Fibroblast of villous mesenchyme (primary cell): ENCODE measurements around the gene TMEM14B. TPM values are rescaled to one million over a fixed set of nuclear protein-coding genes. Genes with fewer than 3 reads are reported as not detected.
A peak's percentile ranks its signal among the peaks of the same experiment; 100 is the strongest.
"Not testable (repeated sequence)": the region's sequence is repeated elsewhere in the genome, so short reads cannot be mapped to it uniquely, and the experiment has no call there.

ENCODE experiments used
- DNase-seq: peaks from one replicate; pipeline ENCODE4 v3.0.0-alpha.2; 2010; ENCODE audit warnings: low read depth
- H3K4me3 ChIP-seq: 2 replicates; pipeline ENCODE4 v1.5.1; 2011; ENCODE audit warnings: low read depth, mild to moderate bottlenecking, low read length
- CTCF ChIP-seq: IDR thresholded peaks from 2 replicates; pipeline ENCODE4 v1.5.1; 2012; ENCODE audit warnings: low read depth, mild to moderate bottlenecking, low read length; ENCODE audit not compliant: insufficient read depth
- total RNA-seq: library from RNA; depleted of rRNA; stranded (reverse); fragments of >200 nt; gene quantifications from 2 replicates; pipeline ENCODE4 v1.2.3, GENCODE V29; 2012

Gene TMEM14B
- 62.8 and 79.0 TPM in 2 replicates for total RNA-seq

GRCh38 chr6:10747251-10747972, at the start of gene TMEM14B:
Gene TMEM14B (plus strand): TSS chr6:10747805. CDS start chr6:10749246, 1,441 bp downstream.
- peak within 1 kb of the TSS; percentile 68 for H3K4me3 ChIP-seq
- DNase-seq, result peak; percentile 97
- no peak for TF ChIP-seq CTCF

GRCh38 chr6:10713962-10714361, 33.6 kb upstream of the TMEM14B start:
- H3K4me3 ChIP-seq, result no peak overlapping the region
- DNase-seq, result no peak
- no peak for TF ChIP-seq CTCF

GRCh38 chr6:10719296-10719963, 28.2 kb upstream of the TMEM14B start:
- no peak for TF ChIP-seq CTCF
- H3K4me3 ChIP-seq, result peak overlapping the region; percentile 76
- peak; percentile 18 for DNase-seq

GRCh38 chr6:10719964-10720264, 27.7 kb upstream of the TMEM14B start:
- no peak for TF ChIP-seq CTCF
- DNase-seq, result no peak
- H3K4me3 ChIP-seq, result peak overlapping the region; percentile 76

- peak overlapping the region; percentile 76 for H3K4me3 ChIP-seq
- DNase-seq, result peak; percentile 34
- TF ChIP-seq CTCF, result no peak
Measured at GRCh38 chr6:10720265-10720959, 27.2 kb upstream of the TMEM14B start.

- H3K4me3 ChIP-seq, result peak overlapping the region; percentile 76
- DNase-seq, result not testable (repeated sequence)
Measured at GRCh38 chr6:10720960-10721849, 26.4 kb upstream of the TMEM14B start.
